ENCODE results near the gene GJC1.

GRCh38 chr17:44865231-44865660 is 35.2 kb upstream of the GJC1 start:
- TF ChIP-seq CTCF (IDR thresholded peaks at IDR 0.05) (peak; percentile 79 to 85 (median 83)), POLR2A (IDR thresholded peaks at IDR 0.05) (no peak), EP300 (IDR thresholded peaks at IDR 0.05) (no peak)

Data from tibial nerve (tissue), 4 donors.